Adrenal gland (tissue), 12 donors: Measurements from ENCODE around the gene HNRNPLL. TPM values are rescaled to one million over a fixed set of nuclear protein-coding genes. Genes with fewer than 3 reads are reported as not detected.

Source experiments
- DNase-seq, 7 donors: peaks; one replicate each; pipeline ENCODE4 v3.0.0-alpha.2; 2019 to 2020
- H3K27ac ChIP-seq, 5 donors: fragments of 200-600 bp; sonication (generic) in 4 of 5; 1 replicate in 3 of 5; 2 replicates in 2 of 5; pipeline versions ENCODE4 v1.5.1 to v1.8.0; 2016 to 2020; ENCODE audit warnings: mild to moderate bottlenecking in 1 of 5
- H3K27me3 ChIP-seq: fragments of 200-600 bp; 2 replicates; pipeline ENCODE4 v1.8.0; 2021
- H3K36me3 ChIP-seq, 2 donors: fragments of 200-600 bp; replicated peaks in 1 of 2; 1 replicate in 1 of 2; 2 replicates in 1 of 2; pipeline versions ENCODE4 v1.5.1 to v1.8.0; 2018 to 2022
- H3K4me1 ChIP-seq, 2 donors: fragments of 200-600 bp; replicated peaks in 1 of 2; 1 replicate in 1 of 2; 2 replicates in 1 of 2; pipeline versions ENCODE4 v1.5.1 to v1.8.0; 2018 to 2021
- H3K4me3 ChIP-seq, 4 donors: fragments of 200-600 bp; sonication (generic) in 3 of 4; one replicate each; pipeline ENCODE4 v1.5.1; 2016 to 2018
- H3K9me3 ChIP-seq, 3 donors: fragments of 200-600 bp; sonication (generic) in 1 of 3; replicated peaks in 1 of 3; 1 replicate in 2 of 3; 2 replicates in 1 of 3; pipeline versions ENCODE4 v1.5.1 to v1.8.0; 2016 to 2021
- POLR2A ChIP-seq, 2 donors: fragments of 450-650 bp; IDR thresholded peaks; one replicate each; pipeline ENCODE4 v1.6.1; 2017; ENCODE audit warnings: antibody characterized with exemption in 2 of 2, mild to moderate bottlenecking in 2 of 2, moderate library complexity in 1 of 2
- WGBS, 4 donors: extraction: QIAGEN DNeasy Blood & Tissue Kit in 2 of 4; methylation state at CpG; one replicate each; pipeline versions ENCODE4 v1.1.5 to v1.1.7; 2013 to 2017; 5-methylcytosine and 5-hydroxymethylcytosine counted together
- intact Hi-C, 2 donors: fragments of 100-400 bp; cut with DNase I; formaldehyde crosslinking; loops; one replicate each; pipeline versions ENCODE4 v1.14.1 to v1.15.0; 2022 to 2023
- polyA plus RNA-seq, 3 donors: library from polyadenylated mRNA; stranded (reverse); fragments of 200-250 nt in 2 of 3; fragments of 350-450 nt in 1 of 3; fragmentation: Illumina TruSeq in 1 of 3; extraction: RNeasy Lipid Tissue Mini Kit (QIAGEN cat#74804) in 1 of 3; gene quantifications; one replicate each; pipeline ENCODE4 v1.2.3, GENCODE V29; 2013 to 2014
- total RNA-seq, 9 donors: library from RNA; depleted of rRNA in 4 of 9; stranded (reverse); fragments of >200 nt in 4 of 9; fragments of 120-200 nt in 1 of 9; fragmentation: NEBNext Ultra II Directional in 1 of 9; extraction: Animal tissue kit (Norgen Biotek cat#: 25700) in 1 of 9; gene quantifications; one replicate each; pipeline versions ENCODE4 v1.1.0 to v1.2.4, GENCODE V29; 2013 to 2023
- TF ChIP-seq, protein P1 (sequence below), 6 experiments: fragments of 450-650 bp in 4 of 6; fragments of 200-600 bp in 2 of 6; sonication (generic) in 1 of 6; IDR thresholded peaks; 1 replicate in 5 of 6; 2 replicates in 1 of 6; pipeline versions ENCODE4 v1.5.1 to v1.8.0; 2016 to 2021; ENCODE audit warnings: antibody characterized with exemption in 6 of 6, mild to moderate bottlenecking in 2 of 6, moderate library complexity in 1 of 6
- donor health status: healthy with polysubstance abuse.
- donor health status: Bipolar disorder and iron deficiency.
- donor health status: DM: yes; HTN: yes; CAD: no.
- donor health status: DM: no; HTN: no; CAD: no.
- donor health status: DM: no; HTN: no; CAD: no.
- donor health status: DM: yes; HTN: yes; CAD: no.

Gene HNRNPLL
- total and polyA plus RNA-seq, 12 donors: 19.5 to 75.2 (median 49.4) TPM

DNA sequence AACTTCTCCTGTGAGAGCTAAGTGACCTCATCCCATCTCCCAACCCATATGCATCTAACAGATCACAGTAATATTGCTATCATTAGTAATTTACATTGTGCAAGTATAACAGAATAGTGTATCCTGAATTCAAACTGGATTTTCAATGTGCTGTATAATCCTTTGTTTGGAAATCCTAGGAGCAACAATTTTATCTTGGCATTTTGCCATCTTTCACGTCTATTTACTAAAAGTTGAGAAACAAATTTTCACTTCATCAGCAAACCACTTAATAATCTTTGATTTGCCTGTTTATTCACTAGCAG, 3.8 kb downstream of the HNRNPLL start:
- Histone ChIP-seq H3K4me1 (peaks cover 21 to 59% of the 10 kb centered on the region in 2 donors), H3K4me3 (peak overlapping the region in 1 of 4 donors; percentile 92), H3K36me3 (no peaks in the 10 kb centered on the region), H3K27me3 (no peaks in the 10 kb centered on the region), H3K27ac (peak overlapping the region in 4 of 5 donors; percentile 4 to 99 (median 38)), H3K9me3 (no peaks in the 10 kb centered on the region)
- 0 to 5% (median 1%) methylated on average over 1 of the region's 1 CpG for WGBS, 4 donors
- intact Hi-C loops: loop anchor here in 1 of 2 donors (10.0 kb wide), 1 partner anchor 106 kb away; no protein-coding TSS in a partner anchor
- TF ChIP-seq, protein P1, sequence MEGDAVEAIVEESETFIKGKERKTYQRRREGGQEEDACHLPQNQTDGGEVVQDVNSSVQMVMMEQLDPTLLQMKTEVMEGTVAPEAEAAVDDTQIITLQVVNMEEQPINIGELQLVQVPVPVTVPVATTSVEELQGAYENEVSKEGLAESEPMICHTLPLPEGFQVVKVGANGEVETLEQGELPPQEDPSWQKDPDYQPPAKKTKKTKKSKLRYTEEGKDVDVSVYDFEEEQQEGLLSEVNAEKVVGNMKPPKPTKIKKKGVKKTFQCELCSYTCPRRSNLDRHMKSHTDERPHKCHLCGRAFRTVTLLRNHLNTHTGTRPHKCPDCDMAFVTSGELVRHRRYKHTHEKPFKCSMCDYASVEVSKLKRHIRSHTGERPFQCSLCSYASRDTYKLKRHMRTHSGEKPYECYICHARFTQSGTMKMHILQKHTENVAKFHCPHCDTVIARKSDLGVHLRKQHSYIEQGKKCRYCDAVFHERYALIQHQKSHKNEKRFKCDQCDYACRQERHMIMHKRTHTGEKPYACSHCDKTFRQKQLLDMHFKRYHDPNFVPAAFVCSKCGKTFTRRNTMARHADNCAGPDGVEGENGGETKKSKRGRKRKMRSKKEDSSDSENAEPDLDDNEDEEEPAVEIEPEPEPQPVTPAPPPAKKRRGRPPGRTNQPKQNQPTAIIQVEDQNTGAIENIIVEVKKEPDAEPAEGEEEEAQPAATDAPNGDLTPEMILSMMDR (IDR thresholded peaks at IDR 0.05): no peak
- no peak for DNase-seq

DNA sequence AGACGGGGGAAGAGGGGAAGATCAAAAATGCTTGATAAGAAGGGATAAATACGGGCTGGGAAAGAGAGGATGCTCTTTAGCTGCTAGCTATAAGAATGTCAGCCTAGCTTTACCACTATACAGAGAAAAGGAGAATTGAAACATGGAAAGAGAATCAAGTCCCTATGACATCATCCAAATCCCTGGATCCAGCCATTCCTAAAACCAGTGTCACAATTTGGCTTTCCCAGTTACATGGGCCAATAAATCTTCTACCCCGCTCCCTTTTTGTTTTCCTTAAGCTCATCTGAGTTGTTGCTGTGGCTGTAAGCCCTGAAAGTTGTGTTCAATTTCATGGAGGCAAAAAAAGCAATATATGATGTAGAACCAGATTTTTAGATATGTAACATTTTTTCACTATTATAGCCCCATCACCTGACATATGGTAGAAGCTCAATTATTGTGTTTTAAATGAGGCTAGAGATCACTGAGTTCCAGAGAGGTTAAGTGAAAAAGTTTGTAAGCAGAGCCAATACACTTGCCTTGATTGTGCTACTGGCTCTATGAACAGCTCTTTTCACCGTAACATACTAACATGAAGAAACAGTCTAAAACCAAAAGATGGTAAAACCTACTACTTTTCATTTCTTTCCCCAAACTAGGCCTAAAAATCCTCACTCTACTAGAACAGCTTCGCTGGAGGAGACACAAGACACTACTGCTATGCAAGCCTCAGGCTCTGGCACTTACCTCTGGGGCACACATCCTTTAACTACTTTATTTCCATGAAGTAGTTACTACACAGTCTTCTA, 4.3 kb downstream of the HNRNPLL start:
- 55 to 61% (median 59%) methylated on average over 5 of the region's 5 CpGs for WGBS, 4 donors
- H3K4me3 ChIP-seq: peak overlapping the region in 1 of 4 donors; percentile 92
- intact Hi-C loops: loop anchor here in 1 of 2 donors (10.0 kb wide), 1 partner anchor 106 kb away; no protein-coding TSS in a partner anchor

DNA sequence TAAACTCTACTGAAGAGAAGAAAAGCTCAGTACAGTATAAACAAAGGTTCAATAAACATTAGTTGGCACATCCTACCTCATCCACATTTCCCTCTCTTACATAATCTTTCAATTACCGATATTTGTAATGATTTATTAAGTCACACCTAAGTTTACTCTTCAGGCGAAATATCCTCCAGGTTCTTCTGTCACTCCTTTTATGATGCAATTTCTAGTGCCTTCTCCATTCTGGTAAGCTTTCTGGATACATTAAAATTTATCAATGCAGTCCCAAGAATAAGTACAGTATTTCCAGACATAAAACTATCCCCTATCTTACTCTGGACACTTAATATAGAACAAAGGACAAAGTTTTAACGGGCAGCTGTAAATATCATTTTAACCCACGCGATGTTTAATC, 5.6 kb downstream of the HNRNPLL start:
- 71 to 76% (median 73%) methylated on average over 5 of the region's 5 CpGs for WGBS, 4 donors
- Histone ChIP-seq H3K4me1 (peaks cover 26 to 68% of the 10 kb centered on the region in 2 donors), H3K27ac (no peak overlapping the region), H3K4me3 (peak overlapping the region in 1 of 4 donors; percentile 92), H3K36me3 (no peaks in the 10 kb centered on the region), H3K27me3 (no peaks in the 10 kb centered on the region), H3K9me3 (no peaks in the 10 kb centered on the region)
- no peak for DNase-seq
- TF ChIP-seq POLR2A (IDR thresholded peaks at IDR 0.05): no peak
- TF ChIP-seq, protein P1 (IDR thresholded peaks at IDR 0.05): no peak
- intact Hi-C loops: loop anchor here in 1 of 2 donors (10.0 kb wide), 1 partner anchor 108 kb away; no protein-coding TSS in a partner anchor

More for the DNA sequence above, 4.3 kb downstream of the HNRNPLL start:
- H3K36me3 ChIP-seq: no peaks in the 10 kb centered on the region
- H3K4me1 ChIP-seq: peaks cover 25 to 58% of the 10 kb centered on the region in 2 donors
- DNase-seq: no peak
- peak overlapping the region in 4 of 5 donors; percentile 5 to 99 (median 38) for H3K27ac ChIP-seq
- H3K27me3 ChIP-seq: no peaks in the 10 kb centered on the region
- TF ChIP-seq, protein P1 (IDR thresholded peaks at IDR 0.05): no peak
- no peak for TF ChIP-seq POLR2A (IDR thresholded peaks at IDR 0.05)
- H3K9me3 ChIP-seq: no peaks in the 10 kb centered on the region

DNA sequence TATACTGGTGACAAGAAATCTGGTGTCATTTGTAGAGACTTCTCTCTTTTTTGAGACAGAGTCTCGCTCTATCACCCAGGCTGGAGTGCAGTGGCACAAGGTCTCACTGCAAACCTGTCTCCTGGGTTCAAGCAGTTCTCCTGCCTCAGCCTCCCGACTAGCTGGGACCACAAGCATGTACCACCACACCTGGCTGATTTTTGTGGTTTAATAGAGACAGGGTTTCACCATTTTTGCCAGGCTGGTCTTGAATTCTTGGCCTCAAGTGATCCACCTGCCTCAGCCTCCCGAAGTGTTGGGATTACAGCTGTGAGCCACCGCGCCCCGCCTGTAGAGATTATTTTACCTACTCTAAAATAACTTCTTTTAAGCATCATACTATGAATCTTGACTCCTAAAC, 6.5 kb downstream of the HNRNPLL start:
- intact Hi-C loops: loop anchor here in 1 of 2 donors (10.0 kb wide), 1 partner anchor 109 kb away; no protein-coding TSS in a partner anchor
- no peak overlapping the region for H3K27ac ChIP-seq

More for the DNA sequence above, 6.5 kb downstream of the HNRNPLL start:
- WGBS, 4 donors: 89 to 97% (median 96%) methylated on average over 6 of the region's 6 CpGs
- Histone ChIP-seq H3K4me1 (peaks cover 26 to 74% of the 10 kb centered on the region in 2 donors), H3K36me3 (no peaks in the 10 kb centered on the region), H3K9me3 (no peaks in the 10 kb centered on the region), H3K4me3 (no peak overlapping the region), H3K27me3 (no peaks in the 10 kb centered on the region)
- no peak for DNase-seq
- TF ChIP-seq, protein P1 (IDR thresholded peaks at IDR 0.05): no peak
- no peak for TF ChIP-seq POLR2A (IDR thresholded peaks at IDR 0.05)
